HG03139 (cell line): ENCODE results near the gene ARL2BP.
A peak's percentile ranks its signal among the peaks of the same experiment; 100 is the strongest.

Experiments used
- ATAC-seq: cut with Tn5 transposase; IDR thresholded peaks from one replicate; pipeline ENCODE4 v1.9.1; 2021; ENCODE audit not compliant: unreplicated experiment

The ARL2BP gene

DNA sequence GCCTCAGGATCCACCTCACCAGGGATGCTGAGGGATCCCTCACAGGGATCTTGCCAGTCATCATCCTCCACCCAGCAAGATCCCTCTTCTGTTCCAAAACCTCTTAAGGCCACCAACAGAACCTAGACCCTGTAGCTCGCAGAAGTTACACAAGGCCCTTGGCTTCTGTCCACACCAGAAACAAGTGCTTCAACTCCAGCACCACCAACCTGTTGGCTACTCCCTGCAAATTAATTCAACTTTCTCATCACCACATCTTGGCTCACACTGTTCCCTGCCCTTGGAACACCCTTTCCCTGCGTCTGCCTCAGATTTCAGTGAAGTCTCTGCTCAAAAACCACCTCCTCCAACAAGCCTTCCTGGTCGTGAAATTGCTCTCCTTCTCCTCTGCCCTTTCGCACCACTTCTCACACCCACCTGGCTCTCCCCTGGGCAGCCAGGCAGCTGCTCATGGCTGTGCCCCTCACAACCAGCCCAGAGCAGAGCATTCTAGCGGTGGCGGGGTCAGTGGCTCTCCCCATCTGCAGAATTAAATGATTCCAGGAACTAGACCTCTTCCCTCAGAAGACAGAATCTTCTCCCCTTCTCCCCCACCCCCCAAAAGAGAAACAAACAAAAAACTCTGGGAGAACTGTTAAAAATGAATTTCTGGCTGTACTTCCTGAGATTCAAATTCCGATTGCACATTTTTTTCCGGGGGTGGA, 37.6 kb downstream of the ARL2BP start:
- ATAC-seq, result no peak

DNA sequence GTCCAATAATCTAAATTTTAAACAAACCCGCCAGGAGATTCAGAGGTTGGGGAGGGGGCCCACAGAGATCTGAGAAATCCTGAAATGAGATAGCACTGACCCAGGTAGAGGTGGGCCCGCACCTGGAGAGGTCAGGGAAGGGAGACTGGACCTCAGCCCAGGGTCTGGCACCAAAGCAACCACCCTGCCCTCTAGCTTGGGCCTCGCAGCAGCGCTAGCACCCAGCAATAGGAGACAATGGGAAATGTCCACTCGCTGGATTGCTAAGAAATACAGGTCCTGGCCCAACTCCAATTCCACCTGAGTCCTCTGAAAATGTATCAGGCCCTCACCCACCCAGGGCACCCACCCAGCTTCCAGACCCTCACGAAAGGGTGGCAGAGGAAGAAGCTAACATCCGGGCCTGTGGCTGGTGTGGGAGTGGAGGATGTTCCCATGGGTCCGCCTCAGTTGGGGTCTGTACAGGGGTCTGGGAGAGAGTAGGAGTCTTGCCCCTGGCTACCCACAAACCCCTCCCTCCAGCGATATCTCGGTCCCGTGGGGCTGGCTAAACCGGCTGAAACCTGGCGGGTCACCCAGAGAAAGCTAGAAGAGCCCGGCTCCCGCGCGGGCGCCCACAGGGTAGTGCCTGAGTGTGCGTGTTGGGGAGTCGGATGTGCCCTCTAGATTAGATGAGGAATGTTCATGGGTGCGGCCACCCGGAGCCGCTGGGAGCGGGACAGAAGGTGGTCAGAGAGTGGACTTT, 38.3 kb downstream of the ARL2BP start:
- no peak for ATAC-seq

DNA sequence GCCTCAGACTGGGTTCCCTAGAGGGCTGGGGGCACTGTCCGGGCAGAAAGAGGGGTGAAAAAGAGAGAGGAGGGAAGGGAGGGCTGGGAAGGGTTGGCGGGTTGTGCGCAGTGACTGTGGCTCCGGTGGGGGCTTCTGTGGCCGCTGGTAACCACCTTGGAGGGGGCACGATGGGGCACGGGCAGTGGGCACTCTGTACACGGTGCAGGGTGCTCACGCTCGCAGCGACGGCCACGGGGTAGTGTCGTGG, 38.8 kb downstream of the ARL2BP start:
- ATAC-seq, result no peak

DNA sequence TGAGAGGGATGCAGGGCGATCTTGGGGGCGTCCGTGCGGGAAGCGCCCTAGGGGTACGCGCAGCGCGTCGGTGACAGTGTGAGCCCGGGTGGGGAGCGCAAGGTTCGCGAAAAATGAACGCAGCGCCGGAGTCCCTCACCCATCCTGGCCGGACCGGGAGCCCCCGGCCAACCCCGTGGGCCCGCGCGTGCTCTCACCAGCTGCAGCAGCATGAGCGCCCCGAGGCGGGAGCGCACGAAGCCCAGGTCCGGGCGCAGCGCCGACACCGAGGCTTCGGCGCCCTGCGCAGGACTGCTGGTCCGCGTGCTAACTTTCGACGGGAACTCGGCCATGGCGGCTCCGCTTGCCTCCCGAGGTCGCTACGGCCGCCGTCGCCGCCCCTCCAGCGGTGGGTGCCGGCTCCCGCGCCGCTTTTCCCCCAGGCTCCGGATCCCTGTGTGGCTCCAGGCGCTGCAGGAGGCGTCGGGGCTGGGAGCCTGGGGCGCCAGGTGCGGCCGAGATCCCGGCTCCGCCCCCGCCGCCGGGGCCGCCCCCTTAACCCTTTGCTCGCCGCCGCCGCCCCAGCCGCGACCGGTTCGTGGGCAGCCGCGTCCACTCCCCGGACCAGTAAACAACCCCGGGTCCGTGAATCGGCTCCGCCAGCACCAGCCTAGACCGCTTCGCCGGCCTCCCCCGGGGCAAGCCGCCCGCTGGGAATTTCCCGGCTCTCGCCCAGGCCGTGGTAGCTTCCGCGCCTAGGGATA, 39.3 kb downstream of the ARL2BP start, which contains the start of gene PLLP:
TSS of gene PLLP (minus strand) at position 464 of the 743 bp plus-strand sequence. CDS start at position 332, 132 bp downstream.
- ATAC-seq, result no peak

DNA sequence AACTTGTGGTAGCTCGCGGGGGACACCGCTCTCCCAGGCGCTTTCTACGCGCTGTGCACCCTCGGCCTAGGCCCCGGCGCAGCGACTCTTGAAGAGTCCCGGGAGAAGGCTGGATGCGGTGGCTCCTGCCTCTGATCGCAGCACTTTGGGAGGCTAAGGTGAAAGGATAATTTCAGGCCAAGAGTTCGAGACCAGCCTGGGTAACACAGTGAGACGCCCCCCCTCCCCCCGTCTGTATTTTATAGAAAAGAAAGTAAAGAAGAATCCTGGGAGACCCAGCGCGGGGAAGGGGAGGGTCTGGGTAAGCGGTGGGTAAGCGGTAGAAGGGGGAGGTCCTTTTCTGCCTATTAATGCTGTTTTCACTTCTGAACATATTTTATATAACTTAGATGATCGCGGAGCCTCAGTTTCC, 39.9 kb downstream of the ARL2BP start:
- ATAC-seq, result no peak

DNA sequence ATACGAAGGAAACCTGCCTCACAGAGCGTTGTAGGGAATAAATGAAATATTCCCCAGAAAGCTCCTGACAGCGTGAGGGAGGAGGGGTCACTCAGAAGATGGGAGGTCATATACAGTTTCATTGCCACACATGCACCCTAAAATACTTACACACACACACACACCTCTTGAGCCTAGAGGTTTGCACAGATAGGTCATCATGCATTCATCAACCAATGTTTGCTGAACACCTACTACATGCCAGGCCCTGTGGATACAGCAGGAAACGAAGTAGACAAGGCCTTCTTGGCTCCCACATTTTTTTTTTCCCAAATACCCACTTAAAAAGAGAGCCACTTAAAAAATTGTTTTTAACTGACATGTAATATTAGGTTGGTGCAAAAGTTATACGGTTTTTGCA, 40.3 kb downstream of the ARL2BP start:
- no peak for ATAC-seq

DNA sequence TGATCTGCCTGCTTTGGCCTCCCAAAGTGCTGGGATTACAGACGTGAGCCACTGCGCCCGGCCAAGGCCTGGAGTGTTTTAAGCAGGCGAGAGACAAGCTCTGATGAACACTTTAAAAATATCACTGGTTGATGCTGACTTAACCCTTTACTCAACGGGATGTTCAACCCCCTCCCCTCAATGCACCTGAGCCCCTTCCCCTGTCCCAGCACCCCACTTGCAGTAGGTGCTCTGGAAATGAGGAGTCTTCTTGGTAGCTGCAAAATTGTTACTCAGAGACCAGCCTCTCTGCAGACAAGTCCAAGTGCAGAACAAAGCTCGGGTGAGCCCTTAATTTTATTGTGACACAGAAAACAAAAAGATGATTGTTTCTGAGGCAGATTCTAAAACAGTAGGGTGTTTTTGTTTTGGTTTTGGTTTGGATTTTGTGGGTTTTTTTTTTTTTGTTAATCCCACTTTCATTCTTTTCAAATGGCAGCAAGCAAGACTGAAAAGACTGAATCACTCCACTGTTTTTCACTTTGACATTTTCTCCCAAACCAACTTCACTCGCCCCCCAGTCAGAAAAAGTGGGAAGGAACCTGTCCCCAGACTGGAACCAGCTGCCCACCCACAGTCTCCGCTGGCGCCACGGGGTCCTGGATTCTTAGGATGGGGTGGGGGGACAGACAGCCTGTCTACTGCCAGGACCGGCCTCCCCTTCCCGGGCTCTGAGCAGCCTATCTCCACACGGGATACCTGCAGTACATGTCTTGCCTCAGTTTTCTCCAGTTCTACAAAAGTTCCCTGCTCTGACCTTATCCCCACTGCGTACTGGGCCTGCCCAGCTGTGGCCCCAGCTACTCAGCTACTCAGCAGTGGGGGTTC, 44.6 kb downstream of the ARL2BP start:
- ATAC-seq, result no peak

DNA sequence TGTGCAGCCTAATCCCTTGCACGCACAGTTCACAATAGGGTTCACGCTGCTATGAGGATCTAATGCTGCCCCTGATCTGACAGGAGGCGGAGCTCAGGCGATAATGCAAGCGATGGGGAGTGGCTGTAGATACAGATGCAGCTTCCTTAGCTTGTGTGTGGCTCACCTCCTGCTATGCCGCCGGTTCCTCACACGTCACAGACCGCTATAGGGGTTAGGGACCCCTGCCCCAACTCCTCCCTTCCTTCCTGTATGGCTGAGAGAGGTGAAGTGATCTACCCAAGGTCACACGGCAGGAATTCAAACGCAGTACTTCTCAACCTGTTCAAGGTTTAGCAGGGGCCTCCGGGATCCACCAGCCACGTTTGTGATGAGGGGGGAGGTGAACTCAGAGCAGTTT, 52.8 kb downstream of the ARL2BP start:
- ATAC-seq, result no peak

DNA sequence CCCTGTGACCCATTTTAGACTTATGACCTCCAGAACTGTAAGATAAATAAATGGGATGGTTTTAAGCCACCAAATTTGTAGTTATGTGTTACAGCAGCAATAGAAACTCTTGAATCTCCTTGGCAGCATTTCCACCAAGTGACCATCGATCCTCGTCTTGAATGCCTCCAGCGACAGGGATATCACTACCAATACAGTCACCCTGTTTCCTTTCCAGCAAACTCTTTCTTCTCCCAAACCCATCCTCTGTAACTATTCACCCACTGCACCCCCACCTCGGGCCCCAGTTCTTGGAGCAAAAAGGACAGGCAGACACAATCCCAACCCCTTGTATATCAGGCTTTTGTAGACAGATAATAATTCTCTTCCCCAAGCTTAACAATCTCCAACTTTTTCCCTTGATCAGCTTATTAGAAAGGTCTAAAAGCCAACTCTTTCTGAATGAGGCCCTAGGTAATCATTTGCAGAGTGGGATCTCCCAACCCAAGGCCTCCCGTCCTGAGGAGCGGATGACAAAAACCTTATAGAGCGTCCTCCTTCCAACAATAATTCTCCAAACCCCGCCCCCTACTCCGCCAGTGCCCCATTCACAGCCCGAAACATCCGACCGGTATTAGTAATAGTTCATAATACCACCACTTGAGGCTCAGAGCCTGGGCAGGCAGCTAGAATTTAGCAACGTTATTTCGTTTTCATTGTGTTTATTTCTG, 54.1 kb downstream of the ARL2BP start:
- ATAC-seq, result peak; percentile 12

DNA sequence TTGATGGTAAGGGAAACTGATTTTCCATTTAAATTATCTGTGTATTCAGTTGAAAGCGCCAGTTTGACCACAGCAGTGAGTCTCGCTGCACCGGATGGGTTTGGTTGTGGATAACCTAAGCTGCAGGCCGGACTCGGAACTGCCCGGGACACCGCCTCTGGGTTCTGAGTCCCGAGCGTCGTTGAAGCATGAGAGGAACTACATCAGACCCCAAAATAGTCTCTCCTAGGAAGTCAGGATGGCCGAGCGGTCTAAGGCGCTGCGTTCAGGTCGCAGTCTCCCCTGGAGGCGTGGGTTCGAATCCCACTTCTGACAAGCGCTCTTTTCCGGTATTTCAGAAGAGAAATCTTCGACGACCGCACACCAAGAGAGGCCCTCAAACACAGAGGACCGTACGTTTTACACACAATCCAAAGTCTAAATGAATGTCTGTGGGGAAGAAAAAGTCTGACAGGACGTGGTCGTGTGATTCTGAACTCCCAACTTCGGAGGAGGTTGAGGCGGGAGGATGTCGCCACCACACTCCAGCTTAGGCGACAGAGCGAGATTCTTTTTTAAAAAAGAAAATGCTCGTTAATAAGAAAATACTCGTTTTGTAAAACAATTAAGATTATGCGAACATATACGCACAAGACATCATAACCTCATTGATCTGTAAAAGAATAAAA, 54.8 kb downstream of the ARL2BP start:
- peak; percentile 49 for ATAC-seq

DNA sequence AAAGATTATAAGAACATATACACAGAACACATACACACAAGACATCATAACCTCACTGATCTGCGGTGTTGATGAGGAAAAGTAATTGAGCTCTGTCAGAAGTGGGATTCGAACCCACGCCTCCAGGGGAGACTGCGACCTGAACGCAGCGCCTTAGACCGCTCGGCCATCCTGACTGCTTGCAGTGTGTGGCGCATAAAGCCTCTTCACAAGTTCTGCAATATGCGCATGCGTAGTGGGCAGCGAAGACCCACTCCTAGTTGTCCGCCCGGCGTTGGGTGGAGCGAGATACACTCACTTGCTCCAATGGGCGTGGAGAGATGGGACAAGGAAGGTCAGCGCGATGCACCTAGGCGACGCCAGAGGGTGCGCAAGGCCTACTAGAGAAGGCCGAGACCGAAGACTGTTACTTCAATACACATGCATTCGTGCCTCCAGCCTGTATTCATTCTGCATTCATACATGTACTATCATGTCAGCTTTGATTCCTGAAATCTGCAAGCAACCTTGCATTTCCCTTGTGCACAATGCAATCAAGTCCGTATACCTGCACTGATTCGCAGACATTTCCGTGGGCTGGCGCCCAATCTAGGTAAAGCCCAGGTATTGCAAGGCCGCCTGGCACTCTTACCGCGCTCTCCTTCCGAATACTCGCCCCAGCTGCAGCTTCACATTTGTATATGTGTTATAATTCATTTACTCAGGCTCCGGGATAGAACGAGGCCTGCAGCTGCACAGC, 55.5 kb downstream of the ARL2BP start:
- peak; percentile 88 for ATAC-seq

DNA sequence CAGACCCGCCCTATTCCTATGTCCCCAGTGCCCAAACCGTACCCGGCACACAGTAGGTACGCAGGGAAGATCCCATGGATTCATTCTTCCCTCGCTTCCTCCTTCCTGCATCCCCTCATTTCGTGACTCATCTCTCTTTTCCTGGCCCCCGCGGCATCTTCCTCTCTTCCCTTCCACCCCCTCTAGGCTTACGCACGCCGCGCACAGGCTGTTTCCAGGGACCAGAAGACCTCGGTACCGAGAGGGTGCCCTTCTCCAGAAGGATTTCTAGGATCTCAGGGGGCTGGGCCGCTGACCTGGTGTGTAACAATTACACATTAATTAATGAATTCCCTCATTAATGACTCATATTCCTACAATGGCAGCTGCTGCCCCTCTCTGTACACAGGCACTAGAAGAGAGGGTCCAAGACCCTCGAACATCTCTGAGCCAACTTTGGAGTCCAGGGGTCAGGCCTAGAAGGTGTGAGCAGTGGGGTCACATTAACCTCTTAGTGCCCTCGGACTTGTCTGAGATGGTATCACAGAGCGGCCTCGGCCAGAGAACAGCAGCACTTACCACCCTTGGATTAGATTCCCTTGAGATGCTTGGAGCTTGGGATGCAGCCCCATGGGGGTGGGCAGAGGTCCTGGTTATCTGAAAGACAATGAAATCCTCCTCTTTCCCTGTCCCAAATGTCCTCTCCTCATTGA, 56.2 kb downstream of the ARL2BP start:
- ATAC-seq, result no peak
